Endometrium (tissue), 2 donors: ENCODE data around the gene GJB5.

Experiments
- FAIRE-seq: peaks from 2 replicates; lab custom pipeline; 2012; peaks lifted over from hg19 to GRCh38; lab: Jason Lieb, UNC
- donor health status: control.
- donor health status: control.

Gene GJB5

GRCh38 chr1:34794790-34795180 is 39.9 kb downstream of the GJB5 start:
- no peak for FAIRE-seq

- FAIRE-seq = no peak
Measured at GRCh38 chr1:34795916-34796315, 41.1 kb downstream of the GJB5 start.

- FAIRE-seq = no peak
Measured at GRCh38 chr1:34796990-34797389, 42.1 kb downstream of the GJB5 start.

- FAIRE-seq = no peak
Measured at GRCh38 chr1:34800214-34800613, 45.4 kb downstream of the GJB5 start.

- no peak for FAIRE-seq
Measured at GRCh38 chr1:34803770-34804169, 48.9 kb downstream of the GJB5 start.

GRCh38 chr1:34806396-34806795 is 51.5 kb downstream of the GJB5 start:
- FAIRE-seq = no peak
